Epithelial cell of esophagus (primary cell): ENCODE data around the gene BNIP5.

Source experiments
- DNase-seq: peaks from one replicate; pipeline ENCODE4 v3.0.0; 2010; ENCODE audit warnings: low read depth
- H3K4me3 ChIP-seq: 2 replicates; pipeline ENCODE4 v1.5.1; 2011; ENCODE audit warnings: mild to moderate bottlenecking, low read length, control low read depth
- TF ChIP-seq, protein P1 (sequence below): IDR thresholded peaks from 2 replicates; pipeline ENCODE4 v1.5.1; 2011; ENCODE audit warnings: low read depth, mild to moderate bottlenecking, low read length, control low read depth, inconsistent platforms; ENCODE audit not compliant: insufficient read depth; ENCODE audit errors: missing control alignments

BNIP5 gene, protein sequence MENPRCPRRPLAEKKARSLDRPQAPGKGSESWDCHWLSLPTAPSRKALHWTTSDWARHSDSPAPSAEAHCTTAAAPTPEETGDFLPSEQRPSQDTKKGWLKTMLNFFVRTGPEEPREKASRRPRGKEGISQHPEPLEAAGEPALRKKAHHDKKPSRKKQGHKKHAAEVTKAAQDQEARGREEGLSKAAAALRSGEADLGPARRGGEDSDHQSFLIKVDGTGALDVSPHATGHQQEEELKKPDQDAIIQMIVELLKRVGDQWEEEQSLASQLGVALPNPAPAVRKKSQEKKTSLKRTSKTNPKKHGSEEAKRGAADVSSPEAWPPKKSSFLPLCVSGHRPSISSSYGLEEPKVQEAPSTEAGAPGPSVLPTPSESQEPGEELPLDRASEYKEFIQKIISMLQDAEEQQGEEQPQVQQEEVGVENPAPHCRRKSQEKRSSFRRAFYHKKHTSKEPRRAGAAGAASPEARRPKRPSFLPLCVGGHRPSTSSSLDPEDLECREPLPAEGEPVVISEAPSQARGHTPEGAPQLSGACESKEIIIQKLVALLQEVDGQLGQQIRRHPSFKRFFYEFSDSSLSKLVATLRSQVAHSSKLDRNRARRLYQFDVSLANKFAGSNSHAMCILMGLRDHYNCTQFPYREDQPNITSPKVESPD

DNA sequence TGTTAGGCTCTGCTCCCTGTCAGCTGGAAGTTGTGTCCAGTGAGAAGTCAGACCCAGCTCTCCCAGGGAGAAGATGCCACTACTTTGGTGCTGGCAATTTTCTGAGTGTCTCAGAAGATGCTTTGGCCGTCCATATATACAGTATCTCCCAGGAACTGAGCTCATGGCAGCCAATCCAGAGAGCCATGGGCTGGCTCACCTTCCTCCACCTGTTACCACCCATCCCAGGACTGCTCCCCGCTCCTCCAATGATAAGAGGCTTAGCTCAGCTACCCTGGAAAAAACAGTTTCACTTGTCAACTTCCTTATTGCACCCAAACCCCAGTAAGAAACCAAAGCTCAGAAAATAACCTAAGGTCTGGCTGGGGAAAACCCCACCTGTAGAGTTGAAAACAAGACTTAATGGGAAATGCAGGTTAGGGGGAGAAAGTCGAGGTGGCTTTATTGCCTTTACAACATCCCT, at the start of gene BNIP5:
Gene BNIP5, minus strand, starts transcription at position 110 of the 463 bp plus-strand sequence. CDS start 6,198 bp downstream, outside the sequence.
- TF ChIP-seq, protein P1, sequence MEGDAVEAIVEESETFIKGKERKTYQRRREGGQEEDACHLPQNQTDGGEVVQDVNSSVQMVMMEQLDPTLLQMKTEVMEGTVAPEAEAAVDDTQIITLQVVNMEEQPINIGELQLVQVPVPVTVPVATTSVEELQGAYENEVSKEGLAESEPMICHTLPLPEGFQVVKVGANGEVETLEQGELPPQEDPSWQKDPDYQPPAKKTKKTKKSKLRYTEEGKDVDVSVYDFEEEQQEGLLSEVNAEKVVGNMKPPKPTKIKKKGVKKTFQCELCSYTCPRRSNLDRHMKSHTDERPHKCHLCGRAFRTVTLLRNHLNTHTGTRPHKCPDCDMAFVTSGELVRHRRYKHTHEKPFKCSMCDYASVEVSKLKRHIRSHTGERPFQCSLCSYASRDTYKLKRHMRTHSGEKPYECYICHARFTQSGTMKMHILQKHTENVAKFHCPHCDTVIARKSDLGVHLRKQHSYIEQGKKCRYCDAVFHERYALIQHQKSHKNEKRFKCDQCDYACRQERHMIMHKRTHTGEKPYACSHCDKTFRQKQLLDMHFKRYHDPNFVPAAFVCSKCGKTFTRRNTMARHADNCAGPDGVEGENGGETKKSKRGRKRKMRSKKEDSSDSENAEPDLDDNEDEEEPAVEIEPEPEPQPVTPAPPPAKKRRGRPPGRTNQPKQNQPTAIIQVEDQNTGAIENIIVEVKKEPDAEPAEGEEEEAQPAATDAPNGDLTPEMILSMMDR: no peak
- H3K4me3 ChIP-seq: no peak within 1 kb of the TSS
- no peak for DNase-seq

DNA sequence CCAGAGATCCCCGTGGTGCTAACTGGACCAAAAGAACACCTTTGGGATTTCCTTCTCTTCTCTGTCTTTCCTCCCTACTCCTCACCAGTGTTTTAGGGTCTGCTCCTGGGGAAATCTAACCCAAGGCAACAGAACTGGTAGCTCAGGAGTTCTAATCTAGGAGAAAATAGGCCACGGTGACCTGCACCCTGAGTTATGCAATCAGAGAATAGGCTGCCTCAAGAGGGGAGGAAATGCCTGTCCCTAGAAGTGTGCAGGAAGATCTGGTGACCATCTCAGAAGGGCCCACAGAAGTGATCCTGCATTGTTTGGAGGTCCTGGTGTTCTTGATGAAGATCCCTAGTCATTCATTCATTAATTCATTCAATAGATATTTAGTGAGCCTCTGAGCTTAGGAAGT, 47.4 kb upstream of the BNIP5 start:
- no peak for DNase-seq
- H3K4me3 ChIP-seq: no peak overlapping the region
- TF ChIP-seq, protein P1: no peak

DNA sequence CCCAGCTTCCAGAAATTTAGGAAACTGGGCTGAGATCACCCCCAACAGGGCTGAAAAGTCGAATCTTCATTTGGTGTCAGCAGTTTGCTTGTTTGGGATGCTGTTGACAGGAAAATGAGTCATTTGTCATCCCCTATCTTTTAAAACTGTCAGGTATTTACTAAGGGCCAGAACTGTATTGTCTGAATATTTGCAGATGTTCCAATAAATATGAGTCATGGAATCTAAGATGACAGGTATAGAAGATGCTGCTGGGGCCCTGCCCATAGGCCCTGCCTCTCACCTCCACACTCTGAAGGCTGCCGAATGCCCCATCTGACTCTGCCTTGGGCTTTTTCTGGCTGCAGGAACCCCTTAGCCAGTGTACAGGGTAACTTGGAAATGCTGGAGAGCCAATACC, 46.9 kb upstream of the BNIP5 start:
- H3K4me3 ChIP-seq: no peak overlapping the region
- TF ChIP-seq, protein P1: no peak
- DNase-seq: peak; percentile 37

DNA sequence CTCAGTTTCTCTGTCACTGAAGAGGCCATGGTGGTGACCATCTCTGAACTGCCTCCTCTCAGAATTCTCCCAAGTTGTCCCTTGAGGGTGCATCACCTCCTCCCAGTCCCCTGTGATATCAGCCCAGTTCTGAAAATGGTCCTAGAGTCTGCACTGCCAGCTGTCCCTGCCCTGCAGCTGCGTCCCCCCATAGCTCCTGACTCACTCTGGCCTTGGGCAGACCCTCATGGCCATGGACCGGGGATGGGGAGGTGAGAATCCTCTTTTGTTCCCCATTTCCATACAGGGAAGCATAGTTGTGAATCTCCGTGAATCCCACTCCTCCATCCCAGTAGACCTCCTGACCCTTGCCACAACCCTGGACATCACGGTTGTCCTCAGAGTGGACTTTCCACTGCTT, 46.3 kb upstream of the BNIP5 start:
- H3K4me3 ChIP-seq: no peak overlapping the region
- TF ChIP-seq, protein P1: no peak
- DNase-seq: no peak

DNA sequence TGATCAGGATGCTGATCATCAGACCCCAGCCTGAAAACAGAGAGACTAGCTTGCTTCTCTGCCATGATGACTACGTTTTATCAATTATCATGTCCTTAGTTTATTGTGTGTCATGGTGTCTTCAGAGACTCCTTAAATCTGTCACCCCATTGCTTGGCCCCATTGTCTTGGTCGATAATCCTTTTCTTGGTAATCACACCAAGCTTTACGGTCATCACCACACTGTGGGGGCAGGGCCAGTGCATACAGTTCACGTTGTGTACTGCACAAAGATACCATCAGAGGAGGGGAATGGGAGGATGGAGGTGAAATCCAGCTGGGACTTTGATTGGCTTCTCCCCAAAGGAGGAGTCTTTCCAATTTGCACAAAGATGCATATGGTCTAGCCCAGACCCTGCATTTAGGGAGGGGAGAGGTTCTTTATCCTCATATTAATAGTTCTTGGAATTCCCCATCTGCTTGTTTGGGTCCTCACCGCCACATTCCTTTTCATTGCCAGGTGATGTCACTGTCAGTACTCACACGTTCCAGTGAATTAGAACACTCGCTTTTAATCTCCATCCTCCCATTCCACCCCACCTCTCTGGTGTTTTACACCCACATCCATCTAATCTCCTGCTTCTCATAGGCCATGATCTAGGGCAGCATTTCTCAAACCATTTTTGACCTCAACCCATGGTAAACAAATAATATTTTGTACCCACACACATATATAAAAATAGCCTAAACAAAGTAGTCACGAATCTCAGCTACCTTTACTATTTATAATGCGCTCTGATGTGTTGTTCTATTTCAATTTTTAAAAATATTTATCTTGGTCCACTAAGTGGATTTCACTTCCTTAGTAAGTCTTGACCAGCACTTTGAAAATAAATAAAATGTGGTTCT, 45.1 kb upstream of the BNIP5 start:
- TF ChIP-seq, protein P1: no peak
- no peak for DNase-seq
- H3K4me3 ChIP-seq: no peak overlapping the region

DNA sequence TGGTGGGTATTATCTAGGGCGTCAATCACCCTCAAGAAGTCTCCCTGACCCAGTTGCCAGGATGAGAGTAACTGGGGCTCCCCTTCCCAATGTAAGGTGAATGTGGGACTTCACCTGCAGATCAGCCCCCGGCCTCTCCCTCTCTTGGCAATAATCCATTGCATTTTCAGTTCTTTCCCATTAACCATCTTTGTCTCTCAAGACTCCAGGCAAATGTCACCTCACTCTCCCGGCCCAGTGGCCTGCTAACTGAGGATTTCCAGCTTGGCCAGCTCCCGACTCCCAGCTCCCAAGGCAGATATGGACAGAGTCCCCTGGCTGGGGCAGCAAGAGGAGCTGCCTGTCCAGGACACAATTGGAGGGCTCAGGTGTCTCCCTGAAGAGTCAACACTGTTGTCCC, 43.5 kb upstream of the BNIP5 start:
- no peak overlapping the region for H3K4me3 ChIP-seq
- DNase-seq: no peak
- TF ChIP-seq, protein P1: no peak
